GM18861 (cell line): ENCODE measurements around the gene TAS2R7.
"Not testable (repeated sequence)": the region's sequence is repeated elsewhere in the genome, so short reads cannot be mapped to it uniquely, and the experiment has no call there.

Experiments
- ATAC-seq: cut with Tn5 transposase; IDR thresholded peaks from one replicate; pipeline ENCODE4 v1.9.1; 2021; ENCODE audit not compliant: unreplicated experiment

TAS2R7 gene, protein sequence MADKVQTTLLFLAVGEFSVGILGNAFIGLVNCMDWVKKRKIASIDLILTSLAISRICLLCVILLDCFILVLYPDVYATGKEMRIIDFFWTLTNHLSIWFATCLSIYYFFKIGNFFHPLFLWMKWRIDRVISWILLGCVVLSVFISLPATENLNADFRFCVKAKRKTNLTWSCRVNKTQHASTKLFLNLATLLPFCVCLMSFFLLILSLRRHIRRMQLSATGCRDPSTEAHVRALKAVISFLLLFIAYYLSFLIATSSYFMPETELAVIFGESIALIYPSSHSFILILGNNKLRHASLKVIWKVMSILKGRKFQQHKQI

DNA sequence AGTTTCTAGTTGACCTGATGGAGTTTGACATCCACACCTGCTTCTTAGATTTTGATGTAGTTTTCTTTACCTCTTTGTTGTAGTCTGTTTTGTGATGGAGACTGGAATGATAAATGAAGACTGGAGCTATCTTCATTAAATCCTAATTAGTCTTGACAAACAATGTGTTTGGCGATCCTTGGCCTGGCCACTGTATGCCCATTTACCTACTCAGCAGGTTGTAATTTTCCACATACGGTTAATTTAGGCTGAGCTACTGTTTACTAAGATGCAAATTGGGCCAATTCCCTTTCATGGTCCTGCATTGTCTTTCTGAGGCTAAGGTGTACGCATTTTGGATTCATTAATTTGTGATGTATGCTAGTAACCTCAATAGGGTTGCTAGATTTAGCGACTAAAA is at the start of gene TAS2R7:
Gene TAS2R7 (minus strand): TSS at position 41 of the 400 bp plus-strand sequence. CDS start 57 bp downstream, outside the sequence.
- no peak for ATAC-seq

DNA sequence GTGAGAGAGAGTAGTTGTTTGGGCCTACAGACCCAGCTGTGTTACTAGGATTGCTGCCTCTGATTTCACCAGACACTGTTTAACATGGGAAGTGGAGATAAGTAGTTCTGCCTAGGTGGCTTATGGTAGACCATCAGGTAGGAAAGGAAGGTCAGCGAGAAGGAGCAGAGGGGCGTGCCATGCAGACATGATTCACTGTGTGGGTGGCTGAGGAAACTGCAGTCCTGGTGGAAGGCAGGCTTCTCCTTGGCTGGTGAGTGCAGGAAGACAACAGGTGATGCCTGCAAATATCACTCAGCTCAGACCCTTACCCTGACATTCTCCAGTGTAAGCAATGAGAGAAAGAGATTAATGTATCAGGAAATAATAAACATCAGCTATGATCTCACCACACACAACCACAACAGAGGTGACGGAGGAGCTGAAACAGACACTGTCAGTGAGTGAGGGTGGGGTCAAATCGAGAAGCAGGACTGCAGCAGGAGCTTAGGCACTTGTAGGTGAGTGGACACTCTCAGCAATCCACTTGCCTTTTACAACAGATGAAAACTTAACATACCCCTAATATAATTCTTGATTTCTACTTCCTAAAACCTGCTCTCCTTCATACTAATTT is 48.9 kb upstream of the TAS2R7 start:
- no peak for ATAC-seq

DNA sequence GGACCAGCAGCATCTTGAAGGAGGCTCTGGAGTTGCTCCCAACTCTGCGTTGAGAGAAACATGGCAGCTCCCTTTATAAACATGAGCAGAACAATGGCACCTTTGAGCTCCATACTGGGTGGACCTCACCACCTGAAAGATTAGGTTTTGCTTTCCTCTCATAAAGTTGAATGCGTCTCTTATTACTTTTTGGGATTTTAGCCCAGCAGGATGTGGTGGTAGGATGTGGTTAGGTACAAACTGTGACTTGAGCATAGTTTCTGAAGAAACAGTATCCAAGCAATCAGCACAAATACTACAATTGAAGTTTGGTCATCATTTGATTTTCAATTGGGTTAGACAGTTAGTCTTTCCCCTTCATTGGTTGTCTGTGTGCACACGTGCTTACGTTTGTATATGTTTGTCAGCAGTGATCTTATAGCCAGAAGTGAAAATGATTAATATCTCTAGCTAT is 47.0 kb upstream of the TAS2R7 start, which contains the start of gene PRR4:
Gene PRR4 (minus strand): TSS at position 51 of the 454 bp plus-strand sequence. CDS start 38 bp downstream, at position 13.
- ATAC-seq, result no peak

DNA sequence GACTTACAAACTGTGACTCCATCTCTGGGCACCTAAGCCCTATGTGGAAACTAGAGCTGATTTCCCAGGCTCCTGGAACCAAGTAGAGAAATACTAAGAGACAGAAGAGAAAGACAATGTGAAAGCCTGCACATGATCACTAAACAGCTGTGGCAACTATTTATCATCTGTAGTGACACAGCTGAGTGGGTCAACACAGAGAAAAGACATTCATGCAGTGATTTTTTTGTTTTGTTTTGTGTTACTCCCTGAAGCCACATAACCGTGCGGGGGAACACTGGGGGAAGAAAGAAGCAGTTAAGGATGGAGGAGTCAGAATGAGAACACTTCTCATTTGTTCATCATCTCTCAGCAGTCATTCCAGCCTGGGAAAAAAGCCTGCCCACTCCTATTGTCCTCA is 45.3 kb upstream of the TAS2R7 start:
- no peak for ATAC-seq

DNA sequence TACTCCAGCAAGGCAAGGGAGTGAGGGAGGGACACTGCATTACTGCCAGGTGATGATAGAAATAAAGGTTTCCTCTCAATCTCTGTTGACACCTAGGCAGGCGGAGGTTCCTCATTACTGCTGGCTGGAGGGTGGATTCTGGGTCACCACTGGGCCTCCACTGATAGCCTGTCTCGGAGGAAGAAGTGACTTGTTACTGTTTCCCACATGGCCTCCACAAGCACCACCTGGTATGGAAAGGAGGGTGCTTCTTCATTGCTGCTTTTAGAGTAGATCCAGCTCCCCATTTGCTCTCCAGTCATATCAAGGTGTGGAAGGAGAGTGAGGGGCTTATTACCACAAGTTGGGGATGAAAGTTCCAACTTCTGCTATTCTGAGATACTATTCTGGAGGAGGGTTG is 40.4 kb upstream of the TAS2R7 start:
- no peak for ATAC-seq

DNA sequence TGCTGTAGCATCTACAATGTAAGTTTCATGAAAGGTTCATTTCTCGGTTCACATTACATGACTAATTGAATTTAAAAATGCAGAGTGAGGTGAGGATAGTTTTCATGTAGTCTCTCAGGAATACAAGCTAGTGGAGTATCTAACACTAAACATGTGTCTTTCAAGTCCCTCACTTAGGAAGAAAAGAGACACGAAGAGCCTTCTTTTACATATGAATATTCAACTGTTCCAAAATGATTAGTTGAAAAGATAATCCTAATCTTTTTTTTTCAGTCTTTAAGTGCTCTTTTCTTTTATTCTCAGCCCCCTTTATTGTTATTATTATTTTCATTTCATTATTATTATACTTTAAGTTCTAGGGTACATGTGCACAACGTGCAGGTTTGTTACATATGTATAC is 36.0 kb upstream of the TAS2R7 start:
- ATAC-seq, result no peak

DNA sequence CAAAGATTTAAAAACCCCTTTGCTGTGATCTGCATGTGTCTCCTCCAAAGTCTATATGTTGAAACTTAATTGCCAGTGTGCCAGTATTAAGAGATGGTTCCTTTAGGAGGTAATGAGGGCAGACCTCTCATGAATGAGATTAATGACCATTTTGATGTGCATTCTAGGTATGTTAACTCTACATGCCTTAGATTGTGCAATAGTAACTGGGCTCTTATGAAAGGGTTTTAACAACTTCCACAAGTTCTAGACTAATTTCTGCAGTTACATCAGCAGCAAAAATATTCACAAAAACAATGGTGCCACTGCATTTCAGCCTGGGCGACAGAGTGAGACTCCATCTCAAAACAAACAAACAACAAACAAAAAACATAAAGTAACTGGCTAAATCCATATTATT is 27.6 kb upstream of the TAS2R7 start:
- ATAC-seq, result no peak

DNA sequence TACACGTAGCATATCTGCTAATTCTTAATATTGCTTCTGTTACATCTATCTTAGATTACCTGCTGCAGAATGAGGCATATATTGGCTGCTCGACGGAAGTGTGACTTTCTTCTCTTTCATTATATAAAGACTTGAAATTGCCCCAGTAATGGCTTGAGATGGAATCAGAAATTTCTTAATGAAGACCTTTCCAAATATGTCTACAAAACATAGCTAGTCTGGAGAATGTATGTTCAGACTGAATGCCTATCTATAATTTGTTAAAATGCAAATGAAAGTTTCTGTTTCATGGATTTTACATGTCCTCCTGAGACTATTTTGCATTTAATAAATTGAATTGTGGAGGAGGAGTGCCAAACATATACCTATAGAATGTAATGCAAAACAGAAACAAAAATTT is 23.8 kb upstream of the TAS2R7 start, which contains the start of gene TAS2R10:
Gene TAS2R10 (minus strand): TSS at position 101 of the 400 bp plus-strand sequence. CDS start 89 bp downstream, at position 12.
- no peak for ATAC-seq

DNA sequence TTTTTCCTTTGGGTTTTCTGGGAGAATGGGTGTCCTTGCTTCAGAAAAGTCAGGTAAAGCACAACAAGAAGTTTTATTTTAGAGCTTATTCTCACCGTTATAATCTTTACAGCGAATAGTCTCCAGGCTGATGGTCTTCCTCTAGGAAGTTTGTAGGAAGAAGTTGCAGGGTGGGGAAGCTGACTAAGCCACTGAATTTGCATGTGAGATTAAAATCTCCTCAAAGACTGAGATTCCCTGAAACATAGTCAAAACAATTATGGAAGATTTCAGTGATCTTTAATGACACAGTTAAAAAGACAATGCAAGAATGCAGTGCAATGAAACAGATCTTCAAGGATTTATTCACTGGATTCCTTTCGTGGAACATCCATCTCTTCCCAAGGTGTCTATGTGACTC is 22.5 kb upstream of the TAS2R7 start:
- no peak for ATAC-seq

DNA sequence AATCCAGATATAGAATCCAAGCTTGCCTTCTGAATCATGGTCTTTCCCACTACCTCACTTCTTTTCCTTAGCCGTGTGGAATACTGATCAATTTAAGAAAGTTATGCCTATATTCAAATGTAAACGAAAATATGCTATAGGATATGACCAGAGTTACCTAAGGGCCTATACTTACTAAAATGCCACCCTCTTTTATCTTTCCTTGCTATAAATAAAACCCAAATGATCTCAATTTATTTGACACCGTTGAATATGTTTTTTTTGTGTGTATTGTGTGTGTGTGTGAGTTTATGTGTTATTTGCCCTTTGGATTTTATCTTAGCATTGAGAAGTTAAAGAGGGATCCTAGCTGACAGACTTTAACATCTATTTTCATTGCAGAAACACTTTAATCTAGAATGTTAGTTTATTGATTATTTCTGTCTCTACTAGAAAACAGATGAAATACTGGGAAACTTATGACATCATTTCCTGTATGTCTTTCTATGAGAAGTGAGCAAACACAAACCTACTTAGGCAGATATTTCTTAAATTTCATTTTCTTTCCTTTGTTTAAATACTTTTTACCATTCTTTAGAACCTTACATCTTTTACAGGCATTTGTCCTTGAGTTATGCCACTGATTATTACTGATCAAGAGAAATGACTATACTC is 9.6 kb upstream of the TAS2R7 start:
- no peak for ATAC-seq

DNA sequence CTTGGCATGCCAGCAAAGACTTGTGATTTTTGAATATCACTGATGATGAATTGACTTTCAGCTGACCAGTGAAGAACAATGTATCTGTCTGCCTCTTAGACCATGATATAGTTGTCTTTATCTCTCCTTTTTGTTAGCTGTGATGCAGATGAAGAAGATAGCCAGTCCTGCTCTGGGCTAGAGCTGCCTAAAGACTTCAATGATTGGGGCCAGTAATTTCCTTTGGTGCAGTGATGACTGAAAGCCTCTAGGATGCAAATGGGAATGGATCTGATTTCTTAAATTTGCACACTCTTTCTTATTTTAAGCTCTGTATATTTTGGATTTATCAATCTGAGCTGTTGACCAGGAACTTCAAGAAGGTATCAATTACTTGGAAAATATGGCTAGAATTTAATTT is 7.6 kb upstream of the TAS2R7 start, which contains the start of gene TAS2R9:
Gene TAS2R9 (minus strand): TSS at position 101 of the 400 bp plus-strand sequence. CDS start 93 bp downstream, at position 8.
- ATAC-seq, result no peak

DNA sequence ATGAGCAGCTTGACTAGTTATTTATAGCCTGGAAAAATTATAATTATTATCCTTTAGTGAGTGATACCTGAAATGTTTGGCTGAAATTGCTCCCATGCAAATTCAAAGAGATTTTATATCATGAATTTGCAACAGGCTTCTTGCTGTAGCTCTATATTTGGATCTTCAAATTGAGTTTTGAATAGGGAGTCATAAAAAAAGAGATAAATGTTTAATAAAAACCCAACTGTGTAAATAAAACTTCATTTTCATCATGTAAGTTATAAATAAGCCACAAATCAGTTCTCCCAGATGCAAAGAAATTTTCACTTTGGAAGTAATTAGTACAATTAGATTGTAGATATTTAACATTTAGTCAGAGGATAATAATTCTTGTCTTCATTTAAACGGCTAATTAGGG is 4.8 kb upstream of the TAS2R7 start, which contains the start of gene TAS2R8:
Gene TAS2R8 (minus strand): TSS at position 101 of the 400 bp plus-strand sequence. CDS start 306 bp downstream, outside the sequence.
- ATAC-seq, result no peak

DNA sequence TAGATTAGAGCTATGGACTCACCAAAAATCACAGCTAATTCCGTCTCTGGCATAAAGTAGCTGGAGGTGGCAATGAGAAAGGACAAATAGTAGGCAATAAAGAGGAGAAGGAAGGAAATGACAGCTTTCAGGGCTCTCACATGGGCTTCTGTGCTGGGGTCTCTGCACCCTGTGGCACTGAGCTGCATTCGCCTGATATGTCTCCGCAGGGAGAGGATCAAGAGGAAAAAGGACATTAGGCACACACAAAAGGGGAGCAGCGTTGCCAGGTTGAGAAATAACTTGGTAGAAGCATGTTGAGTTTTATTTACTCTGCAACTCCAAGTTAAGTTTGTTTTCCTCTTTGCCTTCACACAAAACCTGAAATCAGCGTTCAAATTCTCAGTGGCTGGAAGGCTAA is 686 bp downstream of the TAS2R7 start:
- no peak for ATAC-seq

DNA sequence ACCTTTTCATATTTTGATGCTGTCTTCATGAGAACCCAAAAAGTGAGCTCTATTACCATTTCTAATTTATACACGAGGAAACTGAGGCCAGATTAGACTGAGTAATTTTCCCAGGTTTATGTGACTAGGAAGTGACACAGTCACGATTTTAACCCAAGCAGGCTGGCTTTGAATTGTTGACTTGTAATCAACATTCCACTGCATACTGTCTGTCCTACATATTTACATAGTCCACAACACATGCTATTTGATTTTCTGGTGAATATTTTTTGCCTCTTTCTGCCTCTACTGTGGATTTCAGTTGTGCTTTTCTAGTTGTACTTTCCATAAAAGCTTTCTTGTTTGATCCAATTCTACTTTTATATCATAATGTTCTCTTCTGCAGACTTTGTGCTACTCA is 8.2 kb downstream of the TAS2R7 start:
- ATAC-seq, result no peak

DNA sequence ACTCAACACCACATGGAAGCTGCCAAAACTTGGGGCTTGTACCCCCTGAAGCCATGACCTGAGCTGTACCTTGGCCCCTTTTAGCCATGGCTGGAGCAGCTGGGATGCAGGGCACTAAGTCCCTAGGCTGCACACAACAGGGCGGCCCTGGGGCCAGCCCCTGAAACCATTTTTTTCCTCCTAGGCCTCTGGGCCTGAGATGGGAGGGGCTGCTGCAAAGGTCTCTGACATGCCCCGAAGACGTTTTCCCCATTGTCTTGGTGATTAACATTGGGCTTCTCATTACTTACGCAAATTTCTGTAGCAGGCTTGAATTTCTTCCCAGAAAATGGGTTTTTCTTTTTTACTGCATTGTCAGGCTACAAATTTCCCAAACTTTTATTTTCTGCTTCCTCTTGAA is 10.7 kb downstream of the TAS2R7 start:
- ATAC-seq, result not testable (repeated sequence)

DNA sequence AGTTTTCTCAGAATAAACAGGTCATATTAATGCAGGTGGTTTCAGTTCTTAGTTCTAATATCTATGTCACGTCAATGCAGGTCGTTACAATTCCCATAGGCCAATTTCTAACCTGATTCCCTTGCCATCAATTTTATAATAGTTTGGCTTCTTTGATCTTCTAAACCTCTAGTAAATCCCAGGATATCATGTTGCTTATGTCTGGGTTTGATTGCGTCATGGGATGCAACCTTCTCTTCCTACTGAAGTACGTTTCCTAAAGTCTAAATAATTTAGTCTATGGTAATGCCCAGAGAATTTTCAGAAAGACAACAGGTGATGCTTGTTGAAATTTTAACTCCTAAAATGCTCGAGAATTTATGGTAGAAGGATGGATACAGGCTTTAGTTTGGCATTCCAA is 19.2 kb downstream of the TAS2R7 start:
- no peak for ATAC-seq

DNA sequence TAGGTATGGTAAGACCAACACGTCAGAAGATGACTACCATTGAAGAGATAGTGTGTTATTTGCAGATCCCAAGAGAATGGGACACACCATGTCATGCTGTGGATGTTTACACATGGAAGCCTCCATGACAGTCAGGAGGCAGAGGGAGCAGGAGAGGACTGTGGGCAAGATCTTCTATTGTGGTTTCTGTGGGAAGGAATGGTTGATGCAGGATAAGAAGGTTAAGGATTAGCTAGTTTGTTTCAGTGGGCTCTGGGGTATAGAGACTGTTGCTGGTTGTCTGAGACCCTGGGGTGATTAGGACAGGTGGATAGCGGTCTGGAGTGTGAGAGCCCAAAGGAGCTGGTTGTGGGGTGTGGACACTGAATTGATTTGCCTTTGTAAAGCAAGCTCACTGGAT is 23.3 kb downstream of the TAS2R7 start:
- ATAC-seq, result no peak

DNA sequence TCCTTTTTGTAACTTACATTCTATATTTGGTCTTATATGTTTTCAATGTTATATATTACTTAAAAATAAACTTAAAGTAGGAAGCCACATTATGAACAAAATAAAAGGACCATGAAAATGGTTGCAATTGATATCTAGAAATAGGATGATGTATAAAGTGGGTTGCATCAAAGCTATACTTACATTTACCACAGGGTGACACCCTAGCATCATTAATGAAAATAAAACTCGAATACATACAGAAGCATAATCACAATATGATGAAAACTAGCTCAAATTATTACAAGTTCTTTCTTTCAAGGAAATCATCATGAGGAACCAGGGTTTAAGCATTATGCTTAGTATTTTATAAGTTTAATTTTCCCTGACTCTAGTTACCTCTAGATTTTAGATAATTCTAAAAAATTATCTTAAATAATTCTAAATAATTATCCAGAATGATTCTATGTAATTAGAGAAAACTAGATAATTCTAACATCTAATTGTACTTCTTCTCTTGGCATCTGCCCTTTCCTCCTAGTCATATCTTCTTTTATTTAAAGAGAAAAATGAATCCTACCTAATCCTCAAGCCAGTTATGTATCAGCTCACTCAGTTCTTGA is 31.2 kb downstream of the TAS2R7 start:
- ATAC-seq, result no peak

DNA sequence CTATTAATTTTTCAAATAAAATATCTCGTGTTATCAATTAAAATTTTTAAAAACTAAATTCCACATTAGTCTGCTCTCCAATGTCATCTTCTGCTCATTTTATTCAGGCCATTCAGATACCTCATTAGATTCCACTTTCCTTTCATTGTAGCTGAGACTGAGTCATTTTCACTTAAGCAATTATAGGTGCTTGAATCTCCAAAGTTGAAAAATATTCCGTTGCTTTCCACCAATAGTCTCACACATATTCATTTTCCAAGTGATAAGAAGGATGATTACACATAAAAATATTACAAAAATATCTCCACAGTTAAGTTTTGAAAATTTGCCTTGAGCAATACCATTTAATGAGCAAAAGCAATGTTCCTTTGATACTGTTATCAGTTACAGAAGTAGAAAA is 42.8 kb downstream of the TAS2R7 start:
- no peak for ATAC-seq

DNA sequence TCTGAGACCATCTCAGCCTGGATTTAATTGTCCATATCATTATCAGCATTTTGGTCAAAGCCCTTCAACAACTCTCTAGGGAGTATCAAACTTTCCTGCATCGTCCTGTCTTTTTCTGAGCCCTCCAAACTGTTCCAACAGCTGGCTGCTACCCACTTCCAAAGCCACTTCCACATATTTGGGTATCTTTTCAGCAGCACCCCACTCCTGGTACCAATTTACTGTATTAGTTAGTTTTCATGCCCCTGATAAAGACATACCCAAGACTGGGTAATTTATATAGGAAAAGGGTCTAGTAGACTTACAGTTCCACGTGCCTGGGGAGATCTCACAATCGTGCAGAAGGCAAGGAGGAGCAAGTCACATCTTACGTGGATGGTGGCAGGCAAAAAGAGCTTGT is 46.2 kb downstream of the TAS2R7 start:
- ATAC-seq, result no peak

DNA sequence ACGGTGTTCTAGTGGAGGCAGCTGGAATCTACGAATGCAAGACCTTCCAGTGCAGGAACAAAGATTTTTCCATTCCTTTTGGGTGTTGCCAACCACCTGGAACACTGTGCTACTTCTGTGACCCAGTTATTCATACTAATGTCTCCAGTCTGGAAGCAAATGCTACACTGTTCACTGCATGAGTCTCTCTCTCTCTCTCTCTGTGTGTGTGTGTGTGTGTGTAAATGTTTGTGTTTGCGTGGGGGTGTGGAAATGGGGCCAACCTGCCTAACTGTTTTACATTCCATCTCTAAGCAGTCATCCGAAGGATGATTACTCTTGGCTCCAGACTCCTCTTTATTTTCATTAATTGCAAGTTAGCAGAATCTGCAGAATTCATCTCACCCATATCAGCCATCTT is 49.4 kb downstream of the TAS2R7 start:
- no peak for ATAC-seq
